SU-DHL-6 (cell line): ENCODE measurements around the gene KL.

ENCODE experiments used
- EZH2phosphoT487 ChIP-seq: fragments of 200-600 bp; sonication (generic), shearing (Covaris generic); conservative IDR thresholded peaks from 2 replicates; pipeline ENCODE4 v1.6.1; 2018; ENCODE audit warnings: mild to moderate bottlenecking, antibody characterized with exemption, low read length, moderate library complexity, mixed read lengths
- TF ChIP-seq, protein P1 (sequence below): fragments of 200-600 bp; sonication (generic); IDR thresholded peaks from one replicate; pipeline ENCODE4 v1.5.1; 2017; ENCODE audit warnings: antibody characterized with exemption, mild to moderate bottlenecking, low read length, moderate library complexity; ENCODE audit not compliant: insufficient read depth, poor library complexity, severe bottlenecking

DNA sequence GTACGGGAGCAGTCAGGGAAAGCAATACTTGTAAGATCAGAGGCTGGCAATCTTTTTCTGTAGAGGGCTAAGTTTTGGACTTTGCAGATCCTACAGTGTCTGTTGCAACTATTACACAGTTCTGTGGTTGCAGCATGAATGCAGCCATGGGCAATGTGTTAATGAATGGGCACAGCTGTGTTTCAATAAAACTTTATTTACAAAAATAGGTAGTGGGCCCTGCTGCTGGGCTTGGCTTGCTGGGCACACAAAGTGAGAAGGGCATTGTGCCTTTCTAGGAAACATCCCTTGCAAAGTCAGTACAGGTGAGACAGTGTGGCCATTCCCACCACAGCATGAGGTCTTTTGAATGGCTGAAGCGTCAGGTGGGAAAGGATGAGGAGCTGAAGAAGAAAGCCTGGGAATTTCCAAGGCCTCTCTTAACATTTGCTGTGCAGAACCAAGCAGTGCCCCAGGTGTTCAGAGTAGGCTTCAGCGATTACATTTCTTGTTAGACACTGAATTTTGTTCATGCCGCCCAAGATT lies 9.1 kb downstream of the KL start:
- TF ChIP-seq, protein P1, sequence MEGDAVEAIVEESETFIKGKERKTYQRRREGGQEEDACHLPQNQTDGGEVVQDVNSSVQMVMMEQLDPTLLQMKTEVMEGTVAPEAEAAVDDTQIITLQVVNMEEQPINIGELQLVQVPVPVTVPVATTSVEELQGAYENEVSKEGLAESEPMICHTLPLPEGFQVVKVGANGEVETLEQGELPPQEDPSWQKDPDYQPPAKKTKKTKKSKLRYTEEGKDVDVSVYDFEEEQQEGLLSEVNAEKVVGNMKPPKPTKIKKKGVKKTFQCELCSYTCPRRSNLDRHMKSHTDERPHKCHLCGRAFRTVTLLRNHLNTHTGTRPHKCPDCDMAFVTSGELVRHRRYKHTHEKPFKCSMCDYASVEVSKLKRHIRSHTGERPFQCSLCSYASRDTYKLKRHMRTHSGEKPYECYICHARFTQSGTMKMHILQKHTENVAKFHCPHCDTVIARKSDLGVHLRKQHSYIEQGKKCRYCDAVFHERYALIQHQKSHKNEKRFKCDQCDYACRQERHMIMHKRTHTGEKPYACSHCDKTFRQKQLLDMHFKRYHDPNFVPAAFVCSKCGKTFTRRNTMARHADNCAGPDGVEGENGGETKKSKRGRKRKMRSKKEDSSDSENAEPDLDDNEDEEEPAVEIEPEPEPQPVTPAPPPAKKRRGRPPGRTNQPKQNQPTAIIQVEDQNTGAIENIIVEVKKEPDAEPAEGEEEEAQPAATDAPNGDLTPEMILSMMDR = no peak
- TF ChIP-seq EZH2phosphoT487 = no peak
